ENCODE data around the gene CCDC184.

DNA sequence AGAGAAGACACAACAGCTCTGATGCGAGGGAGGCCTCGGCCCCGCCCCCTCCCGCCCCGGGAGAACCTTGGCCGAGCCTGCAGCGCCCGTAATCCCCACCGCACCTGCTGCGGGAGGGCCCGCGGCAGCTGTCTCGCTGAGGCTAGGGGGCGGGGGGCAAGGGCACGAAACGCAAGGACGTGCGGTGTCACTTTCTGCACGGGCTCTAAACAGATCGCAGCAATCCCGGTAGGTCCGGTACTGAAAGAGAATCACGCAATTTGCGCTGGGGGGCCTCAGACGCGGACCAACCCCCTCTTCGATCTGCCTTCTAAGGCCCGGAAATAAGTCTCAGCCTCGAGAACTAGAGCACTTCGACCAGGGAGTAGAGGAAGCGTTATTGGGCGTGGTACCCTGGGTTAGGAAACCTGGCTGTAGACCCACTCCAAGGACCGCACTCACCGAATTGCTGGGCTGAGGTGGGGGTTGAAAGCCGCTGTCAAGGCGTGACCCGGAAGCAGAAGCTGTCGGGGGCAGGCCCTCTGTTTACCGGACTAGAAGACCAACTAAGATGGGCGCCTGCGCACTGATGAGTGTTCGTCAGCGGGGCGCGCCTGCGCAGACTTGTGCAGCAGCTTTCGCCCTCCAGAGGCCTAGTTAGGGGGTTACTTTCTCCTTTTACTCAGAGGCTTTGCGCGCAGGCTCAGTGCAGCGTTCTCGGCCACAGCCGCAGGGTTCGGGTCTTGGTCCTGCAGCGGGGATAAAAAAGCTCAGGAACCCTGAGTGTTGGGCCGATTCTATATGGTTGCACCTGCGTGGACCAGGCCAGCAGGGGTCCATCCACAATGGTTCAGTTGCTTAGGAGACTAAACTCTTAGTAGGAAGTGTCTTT, 26.2 kb upstream of the CCDC184 start, which contains the start of gene ASB8:
- TF ChIP-seq CTCF (IDR thresholded peaks at IDR 0.05): peak; percentile 64
- TF ChIP-seq EZH2 (IDR thresholded peaks at IDR 0.05; ENCODE audit: borderline replicate concordance, insufficient read depth, low read depth, low read length, poor library complexity, severe bottlenecking): no peak
